Midbrain (tissue), 1 donor: Measurements from ENCODE around the gene ASCL2.
"Not testable (repeated sequence)": the region's sequence is repeated elsewhere in the genome, so short reads cannot be mapped to it uniquely, and the experiment has no call there.

Experiments used
- DNase-seq: peaks from one replicate; lab custom pipeline; 2025; lab: John Stamatoyannopoulos, UW

Gene ASCL2

DNA sequence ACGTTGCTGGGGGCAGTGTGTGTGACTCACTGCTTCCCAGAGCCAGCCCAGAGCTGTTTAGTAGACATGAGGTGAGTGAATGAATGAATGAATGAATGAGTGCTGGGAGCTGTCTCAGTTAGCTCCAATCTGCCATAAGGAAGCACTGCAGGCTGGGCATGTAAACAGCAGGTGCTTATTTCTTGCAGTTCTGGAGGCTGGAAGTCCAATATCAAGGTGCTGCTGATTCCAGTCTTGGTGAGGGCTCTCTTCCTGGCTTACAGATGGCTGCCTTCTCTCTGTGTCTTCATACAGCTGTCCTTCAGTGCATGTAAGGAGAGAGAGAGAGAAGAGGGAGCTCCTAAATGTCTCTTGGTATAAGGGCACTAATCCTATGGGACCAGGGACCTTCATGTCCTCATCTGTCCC, 27.2 kb upstream of the ASCL2 start:
- no peak for DNase-seq

DNA sequence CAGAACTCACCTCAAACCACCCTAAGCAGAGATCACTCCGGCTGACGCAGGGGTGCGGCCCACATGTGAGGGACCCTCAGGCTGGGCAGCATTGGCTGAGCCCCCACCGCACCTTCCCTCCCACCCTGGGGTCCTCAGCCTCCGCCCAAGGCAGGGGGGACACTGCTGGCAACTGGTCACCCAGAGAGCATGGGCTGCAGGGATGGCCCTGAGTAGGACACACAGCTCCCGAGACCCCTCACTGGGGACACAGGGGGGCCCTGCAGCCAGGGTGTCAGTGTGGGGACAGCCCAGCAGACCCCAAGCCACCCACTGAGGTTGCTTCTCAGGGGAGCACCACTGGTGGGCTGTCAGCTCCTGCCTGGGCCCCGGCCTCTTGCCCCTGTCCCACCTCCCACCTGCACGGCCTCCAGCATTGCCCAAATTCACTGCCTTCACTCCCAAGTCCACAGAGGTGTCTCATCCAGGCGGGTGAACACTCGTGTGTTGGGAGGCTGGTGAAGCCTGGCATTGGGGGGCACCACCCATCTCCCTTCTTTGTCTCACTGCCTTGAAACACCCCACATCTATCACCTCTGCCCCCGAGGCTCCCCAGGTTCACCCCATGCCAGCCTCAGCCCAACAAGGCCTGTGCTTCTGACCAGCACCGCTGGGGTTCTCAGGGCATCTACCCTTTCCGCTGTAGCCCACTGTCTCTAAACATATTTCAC, 26.7 kb upstream of the ASCL2 start:
- no peak for DNase-seq

DNA sequence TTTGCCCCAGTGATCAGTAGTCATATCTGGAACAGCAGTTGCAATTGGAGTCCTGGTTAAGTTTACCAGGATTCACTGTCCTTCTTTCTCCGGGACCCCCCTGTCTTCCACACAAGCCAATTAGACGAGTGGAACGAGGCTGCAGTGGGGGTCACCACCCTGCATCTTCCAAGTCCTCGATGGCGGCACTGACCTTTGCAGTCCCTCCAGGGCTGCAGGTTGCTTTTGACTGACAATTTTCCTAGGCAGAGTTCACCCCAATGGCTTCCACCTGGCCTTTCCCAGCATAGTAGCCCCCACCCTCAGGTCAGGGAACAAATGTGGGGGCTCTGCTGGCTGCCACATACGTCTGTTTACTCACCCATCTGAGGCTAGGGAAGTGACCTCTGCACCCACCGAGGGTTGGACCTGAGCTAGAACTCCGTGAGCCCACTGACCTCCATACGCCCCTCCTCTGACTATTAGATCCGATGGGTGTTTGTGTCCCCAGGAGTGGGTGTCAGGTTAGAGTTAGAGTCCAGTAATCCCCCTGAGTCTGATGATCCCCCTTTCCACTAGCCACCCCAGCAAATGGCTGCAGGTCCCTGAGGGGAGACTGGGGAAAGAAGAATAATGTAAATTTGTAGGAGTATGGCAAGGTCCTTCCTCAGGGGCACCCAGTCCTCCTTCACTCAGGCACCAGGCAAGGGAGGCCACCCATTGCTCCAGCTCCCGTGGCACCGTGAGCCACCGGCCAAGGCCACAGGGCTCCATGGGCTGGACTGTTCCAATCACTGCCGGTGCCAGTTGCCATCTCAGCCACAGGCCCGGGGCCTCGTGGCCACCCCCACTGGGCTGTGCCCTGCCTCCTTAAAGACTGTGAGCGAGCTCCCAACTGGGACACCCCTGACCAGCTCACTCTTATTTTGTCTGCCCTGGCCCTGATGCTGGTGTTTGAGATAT, 25.9 kb upstream of the ASCL2 start:
- no peak for DNase-seq

DNA sequence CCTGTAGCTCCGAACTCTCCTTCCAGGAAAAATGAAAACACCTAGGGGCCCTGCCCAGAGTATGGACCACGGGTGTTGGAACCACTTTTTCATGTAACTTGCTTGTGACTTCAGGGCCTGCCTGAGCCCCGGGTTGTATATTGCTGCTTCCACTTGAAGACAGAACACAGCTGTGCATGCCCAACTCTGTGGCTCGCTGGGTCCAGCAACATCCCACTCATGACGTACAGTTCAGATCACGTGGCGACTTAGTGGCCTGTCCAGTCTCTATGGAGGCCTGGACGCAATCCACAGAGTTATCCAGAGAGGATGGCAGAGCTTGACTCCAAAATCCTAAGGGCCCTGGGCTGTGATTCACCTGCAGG, 24.5 kb upstream of the ASCL2 start:
- DNase-seq, result no peak

DNA sequence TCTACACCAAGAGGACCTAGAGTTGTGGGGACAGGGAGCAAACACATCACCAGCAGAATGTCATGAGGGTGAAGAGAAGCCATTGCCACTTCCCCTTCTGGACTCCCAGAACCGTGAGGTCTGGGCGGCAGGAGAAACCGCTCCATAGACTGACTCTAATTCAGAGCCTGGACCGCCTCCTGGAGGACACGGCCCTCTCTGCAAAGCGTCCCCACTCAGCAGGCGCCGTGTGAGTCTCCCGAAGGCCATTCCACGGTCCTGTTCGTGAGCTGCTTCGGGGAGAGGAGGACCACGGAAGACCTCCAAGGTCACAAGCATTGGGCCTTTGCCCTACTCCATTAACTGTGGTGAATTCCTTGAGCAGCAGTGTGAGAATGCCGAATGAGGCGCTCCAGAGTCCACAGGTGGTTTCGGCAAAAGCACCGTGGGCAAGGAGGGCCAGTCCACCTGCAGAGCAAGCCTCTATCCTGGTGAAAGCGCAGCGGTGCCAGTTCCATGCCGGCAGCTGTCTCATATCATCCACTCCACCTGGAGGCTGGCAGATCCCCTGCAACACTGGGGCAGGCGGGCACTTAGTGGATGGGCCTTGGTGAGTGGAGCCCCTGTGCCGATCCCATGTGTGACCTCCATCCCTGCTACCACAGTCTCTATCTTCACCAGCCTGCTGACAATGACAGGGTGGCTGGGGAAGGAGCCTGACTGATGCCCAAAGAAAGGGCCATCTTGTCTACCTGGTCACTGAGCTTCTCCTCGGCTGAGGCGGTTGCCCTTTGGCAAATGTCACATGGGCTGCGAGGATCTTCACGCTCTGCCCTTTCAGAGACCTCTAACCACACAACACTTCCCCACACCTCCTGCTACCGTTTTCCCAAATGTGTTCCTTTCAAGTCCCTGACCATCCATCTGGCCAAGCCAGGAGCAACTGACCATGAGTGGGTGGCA, 23.9 kb upstream of the ASCL2 start:
- no peak for DNase-seq

DNA sequence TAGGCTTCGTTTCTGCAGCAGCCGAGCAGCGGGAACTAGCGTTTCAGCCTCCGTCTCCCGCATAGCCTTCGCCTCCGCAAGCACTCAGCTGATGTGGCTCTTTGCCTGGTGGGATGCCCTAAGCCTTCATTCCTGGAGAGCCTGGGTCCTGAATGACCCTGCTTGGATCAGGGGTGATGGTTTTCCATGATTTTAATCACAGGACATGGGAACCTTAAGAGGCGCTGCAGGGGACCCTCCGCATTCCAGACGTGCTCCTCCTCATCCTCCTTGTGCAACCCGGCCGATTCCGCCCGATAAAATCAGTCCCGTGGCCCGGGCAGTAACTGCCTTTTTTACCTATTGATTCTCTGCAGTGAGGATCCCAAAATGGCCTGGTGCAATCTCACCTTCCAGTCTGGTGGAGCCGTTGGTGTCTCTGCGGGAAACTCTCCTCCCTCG, 23.2 kb upstream of the ASCL2 start:
- no peak for DNase-seq

DNA sequence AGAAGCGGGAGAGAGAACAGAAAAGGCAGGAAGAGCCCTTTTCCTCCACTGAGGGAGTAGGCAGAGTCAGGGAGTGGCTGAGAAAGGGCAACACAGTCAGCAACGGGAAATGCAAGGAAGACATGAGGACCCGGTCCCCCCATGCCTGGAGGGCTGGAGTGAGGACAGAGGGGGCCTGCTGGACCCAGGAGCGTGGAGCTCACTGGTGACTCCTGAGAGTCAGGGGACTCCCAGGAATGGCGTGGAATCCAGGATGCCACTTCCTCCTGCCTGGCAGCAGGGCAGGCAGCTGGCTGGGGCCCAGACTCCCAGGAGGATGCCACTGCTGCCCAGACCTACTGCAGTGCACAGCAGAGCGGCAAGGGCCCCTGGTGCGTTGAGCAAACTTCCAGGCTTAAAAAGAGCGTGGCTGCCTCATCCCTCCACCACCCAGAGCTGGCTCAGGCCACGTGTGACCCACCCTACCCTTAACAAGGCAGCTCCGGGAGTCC, 20.0 kb upstream of the ASCL2 start:
- DNase-seq, result no peak

DNA sequence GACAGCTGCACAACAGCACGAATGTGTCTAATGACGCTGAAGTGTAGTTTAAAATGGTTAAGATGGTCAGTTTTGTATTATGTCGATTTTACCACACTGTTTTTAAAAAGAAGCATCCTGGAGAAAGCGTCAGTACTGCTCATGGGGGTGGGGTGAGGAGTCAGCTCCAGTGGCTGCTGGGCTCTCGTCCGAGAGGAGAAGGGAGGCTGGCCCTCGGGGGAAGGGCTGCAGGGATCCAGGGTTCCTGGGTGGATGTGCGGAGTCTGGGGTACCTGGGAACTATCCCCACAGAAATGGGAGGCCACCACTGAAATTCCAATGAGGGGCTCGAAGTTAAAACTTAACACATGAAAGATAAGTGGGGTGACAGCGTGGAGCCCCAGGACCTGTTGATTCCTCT, 19.5 kb upstream of the ASCL2 start:
- DNase-seq, result no peak

DNA sequence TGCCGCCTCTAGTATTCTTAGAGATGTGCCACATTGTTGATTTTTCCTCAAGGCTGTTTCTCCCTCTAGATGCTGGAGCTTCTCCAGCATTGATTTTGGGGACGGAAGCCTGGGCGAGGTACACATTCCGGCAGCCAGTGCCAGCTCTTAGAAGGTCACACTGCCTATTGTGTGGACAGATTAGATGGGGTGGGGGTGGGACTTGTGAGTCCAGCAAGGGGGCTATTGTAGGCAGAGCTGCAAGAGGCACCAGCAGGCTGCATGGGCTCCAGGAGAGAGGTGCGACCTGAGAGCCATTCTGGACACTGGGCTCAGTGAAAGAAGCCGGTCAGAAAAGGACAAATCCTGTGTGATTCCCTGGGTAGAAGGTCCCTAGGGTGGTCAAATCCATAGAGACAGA, 19.0 kb upstream of the ASCL2 start:
- DNase-seq, result no peak

DNA sequence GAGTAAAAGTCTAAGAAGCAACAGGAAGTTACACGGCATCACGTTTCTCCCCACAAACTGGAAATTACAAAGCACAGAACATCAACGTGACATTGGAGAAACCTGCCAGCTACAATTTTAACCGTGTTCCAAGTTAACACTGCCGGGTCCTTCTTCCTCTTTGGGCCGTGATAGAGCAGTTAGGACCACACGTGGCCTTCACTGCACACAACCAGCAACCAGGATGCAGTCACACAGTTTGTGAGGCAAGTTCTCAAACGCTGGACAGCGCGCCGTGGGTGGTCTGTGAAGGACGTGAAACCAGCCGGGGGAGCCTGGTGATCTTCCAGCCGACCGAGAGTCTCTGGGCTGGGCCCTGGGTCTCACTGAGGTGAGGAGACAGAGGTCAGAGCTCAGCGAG, 16.7 kb upstream of the ASCL2 start:
- no peak for DNase-seq

DNA sequence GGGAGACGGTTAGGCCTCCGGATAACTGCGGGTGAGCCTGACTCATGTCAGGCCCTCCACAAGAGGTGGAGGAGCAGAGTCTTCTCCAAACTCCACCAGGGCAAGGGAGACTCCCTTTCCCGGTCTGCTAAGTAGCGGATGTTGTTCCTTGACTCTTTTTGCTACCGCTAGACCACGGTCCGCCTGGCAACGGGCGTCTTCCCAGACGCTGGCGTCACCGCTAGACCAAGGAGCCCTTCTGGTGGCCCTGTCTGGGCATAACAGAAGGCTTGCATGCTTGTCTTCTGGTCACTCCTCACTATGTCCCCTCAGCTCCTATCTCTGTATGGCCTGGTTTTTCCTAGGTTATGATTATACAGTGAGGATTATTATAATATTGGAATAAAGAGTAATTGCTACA, 16.0 kb upstream of the ASCL2 start:
- DNase-seq, result not testable (repeated sequence)

DNA sequence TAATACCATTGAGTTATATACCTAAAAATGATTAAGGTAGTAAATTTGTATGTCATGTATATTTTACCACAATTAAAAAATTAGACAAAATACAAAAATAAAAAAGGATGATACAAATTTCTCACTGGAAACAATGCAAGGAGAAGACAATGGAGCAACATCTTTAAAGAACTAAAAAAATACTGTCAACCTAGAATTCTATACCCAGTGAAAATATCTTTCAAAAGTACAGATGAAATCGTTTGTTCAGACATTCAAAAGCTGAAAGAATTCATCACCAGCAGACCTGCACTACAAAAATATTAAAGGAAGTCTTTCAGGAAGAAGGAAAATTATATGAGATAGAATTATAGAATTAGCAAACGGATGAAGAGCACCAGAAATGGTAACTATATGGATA, 9.8 kb upstream of the ASCL2 start:
- no peak for DNase-seq

DNA sequence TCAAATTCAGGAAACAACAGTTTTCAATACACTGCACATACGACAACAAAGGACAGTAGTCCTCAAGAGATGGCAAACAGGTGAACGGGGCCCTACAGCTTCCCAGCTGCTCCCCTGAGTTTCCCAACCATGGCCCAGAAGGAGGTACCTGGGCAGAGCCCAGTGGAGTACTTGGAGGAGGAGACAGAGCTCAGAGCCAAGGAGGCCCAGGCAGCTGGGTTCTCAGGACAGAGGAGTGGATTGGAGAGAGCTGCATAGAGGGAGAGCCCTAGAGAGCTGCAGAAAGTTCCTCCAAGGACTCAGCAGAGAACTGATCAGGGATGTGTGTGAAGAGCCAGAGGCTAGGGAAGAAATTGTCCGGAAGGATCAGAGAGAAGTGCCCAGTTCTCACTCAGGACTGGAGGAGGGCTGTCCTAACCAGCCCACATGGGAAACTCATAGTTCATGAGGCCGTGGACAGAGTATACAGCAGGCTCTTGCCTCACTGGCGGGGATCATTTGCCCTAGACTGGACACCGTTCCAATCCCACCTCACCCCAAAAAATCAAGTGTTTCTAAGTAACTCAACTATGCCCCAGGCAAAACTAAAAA, 7.6 kb upstream of the ASCL2 start:
- no peak for DNase-seq

DNA sequence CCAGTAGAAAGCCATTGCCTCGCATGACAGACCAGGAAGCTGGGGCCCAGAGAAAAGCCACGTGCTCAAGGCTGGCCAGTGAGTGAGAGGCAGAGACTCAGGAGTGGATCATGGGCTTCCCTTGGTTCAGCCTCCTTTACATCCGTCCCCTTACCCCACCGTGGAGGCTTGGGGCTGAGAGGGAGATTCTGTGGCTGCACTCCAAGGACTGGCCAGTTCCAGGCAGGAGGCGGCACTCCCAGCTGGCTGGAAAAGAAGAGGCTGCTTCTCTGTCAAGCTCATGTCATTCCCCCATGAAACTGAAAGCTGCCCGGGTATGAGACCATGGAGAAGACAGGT, 6.6 kb upstream of the ASCL2 start:
- DNase-seq, result no peak

DNA sequence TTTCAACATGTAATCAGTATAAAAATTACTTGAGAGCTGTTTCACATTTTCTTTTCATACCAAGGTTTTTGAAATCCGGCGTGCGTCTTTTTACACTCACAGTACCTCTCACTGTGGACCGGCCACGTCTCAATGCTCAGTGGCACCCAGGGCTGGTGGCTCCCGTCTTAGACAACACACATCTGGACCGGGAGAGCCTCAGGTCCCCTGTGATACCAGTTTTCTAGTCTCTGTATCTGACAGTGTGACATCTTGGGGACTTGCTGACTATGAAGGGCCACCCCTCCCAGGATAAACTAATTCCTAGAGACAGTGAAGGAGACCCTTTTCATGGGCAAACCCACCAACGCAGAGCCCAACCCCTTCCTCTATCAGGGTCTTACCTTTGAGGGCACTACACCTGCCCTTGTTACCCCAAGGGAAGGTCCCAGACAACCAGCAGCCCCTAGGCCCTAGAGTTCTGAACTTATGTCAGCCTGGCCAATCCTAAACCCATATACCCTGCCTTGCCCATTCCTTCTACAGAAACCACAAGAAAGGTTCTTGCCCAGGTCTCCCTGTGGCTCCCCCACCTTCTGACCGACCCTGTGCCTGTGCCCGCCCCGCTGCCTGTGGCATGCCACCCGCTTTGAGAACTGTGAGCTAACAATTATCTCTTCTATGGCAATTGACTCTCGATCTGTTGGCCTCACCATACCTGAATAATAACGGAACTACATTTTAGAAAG, 6.1 kb upstream of the ASCL2 start:
- DNase-seq, result no peak

DNA sequence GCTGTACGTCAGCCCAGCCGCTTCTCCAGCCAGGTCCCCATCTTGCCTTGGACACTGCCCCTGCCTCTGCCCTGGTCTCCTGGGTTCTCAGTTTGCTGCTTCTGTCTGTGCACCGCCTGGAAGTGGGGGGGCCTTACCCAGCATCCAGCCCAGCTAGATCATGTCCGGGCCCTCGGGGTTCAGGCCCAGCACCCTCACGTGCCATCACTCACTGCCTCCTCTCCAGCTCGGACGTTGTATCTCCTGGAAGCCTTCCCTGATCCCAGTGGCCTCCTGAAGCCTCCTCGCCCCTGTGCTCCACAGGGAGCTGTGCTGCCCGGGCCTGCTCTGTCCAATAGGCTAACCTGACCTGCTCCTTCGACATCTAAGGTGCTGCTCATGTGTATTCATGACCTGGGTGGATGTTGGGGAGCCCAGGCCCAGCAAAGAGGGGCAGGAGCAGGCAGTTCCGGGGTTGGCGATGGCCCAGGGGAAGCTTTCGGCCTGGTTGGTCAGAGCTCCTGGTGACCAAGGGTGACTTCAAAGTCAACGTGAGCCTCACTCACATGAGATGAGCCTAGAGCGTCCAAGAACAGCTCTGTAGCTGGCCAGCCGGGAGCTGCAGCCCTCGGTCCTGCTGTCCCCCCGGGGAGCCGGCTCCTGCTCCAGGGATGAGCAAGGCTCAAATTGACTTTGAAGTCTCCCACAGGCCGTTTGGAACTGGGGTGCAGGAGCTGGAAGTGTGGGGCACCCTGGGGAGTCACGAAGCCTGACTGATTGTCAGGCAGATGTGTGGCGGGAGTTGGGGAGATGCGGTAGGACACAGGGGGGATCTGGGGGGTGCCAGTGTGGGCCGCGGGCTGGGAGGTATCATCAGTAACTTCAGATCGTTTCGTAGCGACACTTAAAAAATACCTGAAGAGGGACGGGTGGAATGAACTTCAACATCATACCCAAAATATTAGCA, 5.2 kb upstream of the ASCL2 start:
- DNase-seq, result no peak

DNA sequence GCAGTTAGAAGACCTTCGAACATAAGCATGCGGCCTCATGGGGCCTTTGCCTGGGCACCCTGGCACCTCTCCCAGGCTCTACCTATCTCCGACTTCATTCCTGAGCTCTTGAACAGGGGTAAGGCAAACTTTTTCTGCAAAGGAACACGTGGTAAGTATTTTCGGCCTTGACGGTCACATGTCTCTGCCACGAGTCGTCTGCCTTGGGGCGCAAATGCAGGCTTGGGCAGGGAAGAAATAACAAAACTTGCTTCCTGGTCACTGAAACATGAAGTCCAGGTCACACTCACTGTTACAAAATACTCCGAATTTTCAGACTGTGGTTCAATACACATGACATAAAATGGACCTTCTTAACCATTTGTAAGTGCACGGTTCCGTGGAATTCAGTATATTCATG, 3.4 kb upstream of the ASCL2 start:
- no peak for DNase-seq

DNA sequence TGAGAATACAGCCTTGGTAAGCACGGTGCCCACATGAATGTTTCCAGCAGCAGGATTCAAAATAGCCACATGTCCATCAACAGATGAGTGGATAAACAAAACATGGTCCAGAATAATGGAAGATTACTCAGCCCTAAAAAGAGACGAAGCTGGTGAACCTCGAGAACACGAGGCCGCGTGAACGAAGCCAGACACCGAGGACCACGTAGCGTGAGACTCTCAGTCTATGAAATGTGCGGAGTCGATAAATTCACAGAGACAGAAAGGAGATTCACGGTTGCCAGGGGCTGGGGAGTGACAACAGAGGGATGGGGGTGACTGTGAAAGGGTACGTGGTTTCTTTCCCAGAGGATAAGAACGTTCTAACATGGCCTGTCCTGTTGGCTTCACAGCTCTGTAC, 2.9 kb upstream of the ASCL2 start:
- no peak for DNase-seq

DNA sequence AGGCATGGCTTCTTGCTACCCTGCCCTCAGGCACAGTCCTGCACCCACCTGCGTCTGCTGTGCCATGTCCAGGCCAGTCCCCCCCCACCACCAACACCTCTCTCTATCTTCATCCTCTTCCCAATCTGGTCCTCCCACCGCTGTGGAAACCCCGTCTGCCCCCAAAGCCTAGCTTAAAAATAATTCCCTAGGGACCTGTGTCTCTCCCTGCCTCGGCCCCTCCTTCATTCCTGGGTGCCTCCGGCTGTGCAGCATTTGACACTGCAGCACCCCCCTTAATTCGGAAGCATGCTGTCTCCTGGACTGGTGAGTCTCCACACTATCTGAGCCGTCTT, 2.5 kb upstream of the ASCL2 start:
- no peak for DNase-seq
